ENCODE data around the gene CLK2. TPM values are rescaled to one million over a fixed set of nuclear protein-coding genes. Genes with fewer than 3 reads are reported as not detected.
A peak's percentile ranks its signal among the peaks of the same experiment; 100 is the strongest.

The CLK2 gene
- total and polyA plus RNA-seq, 2 of the 13 experiments (the other 11 are each of a cell fraction or from before 2014, with no cell fraction given) = 20.1 to 73.5 TPM

DNA sequence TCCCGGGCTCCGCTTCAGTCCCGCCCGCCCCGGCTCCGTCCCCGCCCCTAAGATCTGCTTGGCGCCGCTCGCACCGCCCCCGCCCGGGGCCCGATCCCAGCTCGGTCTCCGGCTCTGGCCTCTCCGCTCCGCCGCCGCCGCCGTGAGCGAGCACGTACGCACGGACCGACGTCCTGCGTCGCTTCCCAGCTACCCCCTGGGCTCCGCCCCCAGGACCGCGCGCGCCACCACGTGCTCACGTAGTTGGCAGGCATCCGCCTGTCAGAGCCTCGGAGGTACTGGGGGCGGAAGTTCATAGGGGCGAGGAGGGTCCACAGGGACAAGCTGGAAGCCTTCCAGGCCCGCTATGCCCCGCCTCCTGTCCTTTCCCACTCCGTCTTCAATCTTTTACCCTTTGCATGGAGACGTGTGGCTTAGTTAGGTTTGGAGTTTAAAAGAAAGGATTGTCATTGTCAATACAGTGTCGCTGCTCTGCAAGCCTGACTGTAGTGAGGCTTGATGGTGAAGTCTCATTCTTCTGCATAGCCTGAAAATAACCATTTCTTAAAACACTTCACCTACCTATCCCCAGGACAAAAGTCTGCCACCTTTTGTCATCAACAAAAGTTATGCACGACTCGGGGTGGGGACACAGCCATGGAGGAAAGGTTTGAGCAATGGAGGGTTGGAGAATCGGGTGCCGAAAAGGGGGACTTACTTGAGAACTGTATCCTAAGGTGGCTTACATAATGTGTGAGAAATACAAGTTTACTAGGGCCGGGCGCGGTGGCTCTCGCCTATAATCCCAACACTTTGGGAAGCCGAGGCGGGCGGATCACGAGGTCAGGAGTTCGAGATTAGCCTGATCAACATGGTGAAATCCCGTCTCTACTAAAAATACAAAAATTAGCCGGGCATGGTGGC lies at the start of gene CLK2 (continued):
- TF ChIP-seq PHB2 (IDR thresholded peaks at IDR 0.05; ENCODE audit: partially characterized antibody) = no peak
- no peak for TF ChIP-seq SSRP1 (CRISPR knock-in tag; IDR thresholded peaks at IDR 0.05)
- 0 out of 2 replicates have a peak, but pooled peaks have one; percentile 55 for TF ChIP-seq ARHGAP35 (CRISPR knock-in tag; IDR thresholded peaks at IDR 0.05; ENCODE audit: borderline replicate concordance)
- peak; percentile 1 for TF ChIP-seq YY1 (IDR thresholded peaks at IDR 0.05; ENCODE audit: insufficient read depth, insufficient replicate concordance, low read depth, low read length)
- TF ChIP-seq, protein P1, sequence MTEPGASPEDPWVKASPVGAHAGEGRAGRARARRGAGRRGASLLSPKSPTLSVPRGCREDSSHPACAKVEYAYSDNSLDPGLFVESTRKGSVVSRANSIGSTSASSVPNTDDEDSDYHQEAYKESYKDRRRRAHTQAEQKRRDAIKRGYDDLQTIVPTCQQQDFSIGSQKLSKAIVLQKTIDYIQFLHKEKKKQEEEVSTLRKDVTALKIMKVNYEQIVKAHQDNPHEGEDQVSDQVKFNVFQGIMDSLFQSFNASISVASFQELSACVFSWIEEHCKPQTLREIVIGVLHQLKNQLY (CRISPR knock-in tag; IDR thresholded peaks at IDR 0.05) = peak; percentile 77
- TF ChIP-seq ZSCAN21 (CRISPR knock-in tag; IDR thresholded peaks at IDR 0.05; ENCODE audit: borderline replicate concordance) = peak; percentile 86
- TF ChIP-seq FOSL1 (CRISPR knock-in tag; IDR thresholded peaks at IDR 0.05; ENCODE audit: borderline replicate concordance) = no peak
- TF ChIP-seq, protein P2, sequence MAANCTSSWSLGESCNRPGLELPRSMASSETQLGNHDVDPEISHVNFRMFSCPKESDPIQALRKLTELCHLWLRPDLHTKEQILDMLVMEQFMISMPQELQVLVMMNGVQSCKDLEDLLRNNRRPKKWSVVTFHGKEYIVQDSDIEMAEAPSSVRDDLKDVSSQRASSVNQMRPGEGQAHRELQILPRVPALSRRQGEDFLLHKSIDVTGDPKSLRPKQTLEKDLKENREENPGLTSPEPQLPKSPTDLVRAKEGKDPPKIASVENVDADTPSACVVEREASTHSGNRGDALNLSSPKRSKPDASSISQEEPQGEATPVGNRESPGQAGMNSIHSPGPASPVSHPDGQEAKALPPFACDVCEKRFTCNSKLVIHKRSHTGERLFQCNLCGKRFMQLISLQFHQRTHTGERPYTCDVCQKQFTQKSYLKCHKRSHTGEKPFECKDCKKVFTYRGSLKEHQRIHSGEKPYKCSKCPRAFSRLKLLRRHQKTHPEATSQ (CRISPR knock-in tag; IDR thresholded peaks at IDR 0.05; ENCODE audit: borderline replicate concordance) = 0 out of 2 replicates have a peak, but pooled peaks have one; percentile 61
- peak; percentile 75 for TF ChIP-seq ZNF501 (CRISPR knock-in tag; IDR thresholded peaks at IDR 0.05)
- no peak for TF ChIP-seq HOXA9 (CRISPR knock-in tag; IDR thresholded peaks at IDR 0.05; ENCODE audit: borderline replicate concordance)
- TF ChIP-seq NFKB2 (CRISPR knock-in tag; IDR thresholded peaks at IDR 0.05; ENCODE audit: borderline replicate concordance) = 0 out of 2 replicates have a peak, but pooled peaks have one; percentile 46
- TF ChIP-seq, protein P3, sequence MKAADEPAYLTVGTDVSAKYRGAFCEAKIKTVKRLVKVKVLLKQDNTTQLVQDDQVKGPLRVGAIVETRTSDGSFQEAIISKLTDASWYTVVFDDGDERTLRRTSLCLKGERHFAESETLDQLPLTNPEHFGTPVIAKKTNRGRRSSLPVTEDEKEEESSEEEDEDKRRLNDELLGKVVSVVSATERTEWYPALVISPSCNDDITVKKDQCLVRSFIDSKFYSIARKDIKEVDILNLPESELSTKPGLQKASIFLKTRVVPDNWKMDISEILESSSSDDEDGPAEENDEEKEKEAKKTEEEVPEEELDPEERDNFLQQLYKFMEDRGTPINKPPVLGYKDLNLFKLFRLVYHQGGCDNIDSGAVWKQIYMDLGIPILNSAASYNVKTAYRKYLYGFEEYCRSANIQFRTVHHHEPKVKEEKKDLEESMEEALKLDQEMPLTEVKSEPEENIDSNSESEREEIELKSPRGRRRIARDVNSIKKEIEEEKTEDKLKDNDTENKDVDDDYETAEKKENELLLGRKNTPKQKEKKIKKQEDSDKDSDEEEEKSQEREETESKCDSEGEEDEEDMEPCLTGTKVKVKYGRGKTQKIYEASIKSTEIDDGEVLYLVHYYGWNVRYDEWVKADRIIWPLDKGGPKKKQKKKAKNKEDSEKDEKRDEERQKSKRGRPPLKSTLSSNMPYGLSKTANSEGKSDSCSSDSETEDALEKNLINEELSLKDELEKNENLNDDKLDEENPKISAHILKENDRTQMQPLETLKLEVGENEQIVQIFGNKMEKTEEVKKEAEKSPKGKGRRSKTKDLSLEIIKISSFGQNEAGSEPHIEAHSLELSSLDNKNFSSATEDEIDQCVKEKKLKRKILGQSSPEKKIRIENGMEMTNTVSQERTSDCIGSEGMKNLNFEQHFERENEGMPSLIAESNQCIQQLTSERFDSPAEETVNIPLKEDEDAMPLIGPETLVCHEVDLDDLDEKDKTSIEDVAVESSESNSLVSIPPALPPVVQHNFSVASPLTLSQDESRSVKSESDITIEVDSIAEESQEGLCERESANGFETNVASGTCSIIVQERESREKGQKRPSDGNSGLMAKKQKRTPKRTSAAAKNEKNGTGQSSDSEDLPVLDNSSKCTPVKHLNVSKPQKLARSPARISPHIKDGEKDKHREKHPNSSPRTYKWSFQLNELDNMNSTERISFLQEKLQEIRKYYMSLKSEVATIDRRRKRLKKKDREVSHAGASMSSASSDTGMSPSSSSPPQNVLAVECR (CRISPR knock-in tag; IDR thresholded peaks at IDR 0.05; ENCODE audit: borderline replicate concordance) = peak; percentile 92; the same call in 1 of the 2 replicates
- peak; percentile 79; the same call in 1 of the 2 replicates for TF ChIP-seq HES4 (CRISPR knock-in tag; IDR thresholded peaks at IDR 0.05; ENCODE audit: borderline replicate concordance)
- no peak for TF ChIP-seq GTF2F1 (IDR thresholded peaks at IDR 0.05; ENCODE audit: low read length)
- TF ChIP-seq ZSCAN9 (CRISPR knock-in tag; IDR thresholded peaks at IDR 0.05; ENCODE audit: borderline replicate concordance) = peak; percentile 85; the same call in 1 of the 2 replicates
- peak; percentile 50 for TF ChIP-seq ZNF883 (CRISPR knock-in tag; IDR thresholded peaks at IDR 0.05; ENCODE audit: not compliant biosample characterization)
- no peak for TF ChIP-seq RBAK (CRISPR knock-in tag; IDR thresholded peaks at IDR 0.05)

Measured in HepG2 (cell line).